GM18526 (cell line): Measurements from ENCODE around the gene ZNF440.

Source experiments
- POLR2A ChIP-seq: IDR thresholded peaks from 3 replicates; pipeline ENCODE4 v1.6.1; 2011; ENCODE audit not compliant: insufficient read length; ENCODE audit errors: extremely low read depth

The ZNF440 gene

DNA sequence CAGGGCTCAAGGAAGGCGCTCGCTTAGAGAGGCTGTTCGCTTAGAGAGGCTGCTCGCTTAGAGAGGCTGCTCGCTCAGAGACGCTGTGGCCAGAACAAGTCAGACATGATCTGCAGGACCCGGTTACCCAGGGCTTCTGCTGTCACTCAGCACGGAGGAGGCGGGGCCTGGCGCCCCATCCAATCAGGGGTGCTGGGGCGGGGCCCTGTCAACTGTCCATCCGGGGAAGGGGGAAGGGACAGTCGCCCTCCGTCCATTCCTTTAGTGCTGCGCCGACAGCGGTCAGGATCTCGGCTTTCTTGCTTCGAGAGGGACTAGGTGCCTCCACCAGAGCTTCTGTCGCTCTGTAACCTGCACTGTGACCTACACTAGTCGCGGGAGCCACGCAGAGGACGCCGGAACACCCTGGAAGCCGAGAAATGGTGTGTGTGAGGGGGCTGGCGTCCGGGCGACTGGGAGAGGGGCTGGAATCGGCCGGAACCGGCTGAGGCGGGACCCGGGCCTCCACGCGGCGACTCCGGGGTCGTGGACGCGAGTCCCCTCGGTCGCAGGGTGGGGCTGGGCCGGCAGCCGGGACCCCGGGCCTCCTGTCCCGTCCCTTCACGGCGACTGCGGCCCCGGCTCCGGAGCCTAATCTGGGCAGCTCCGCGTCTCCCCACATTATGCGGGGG, at the start of gene ZNF440:
Gene ZNF440, plus strand, starts transcription at position 245 of the 671 bp plus-strand sequence. Its CDS starts 175 bp downstream, at position 420.
- TF ChIP-seq POLR2A, result peak; percentile 87

GRCh38 chr19:11766597-11767591, 47.2 kb upstream of the ZNF440 start, which contains the start of gene ZNF441:
Gene ZNF441 (plus strand): TSS chr19:11767000. CDS start chr19:11767194, 194 bp downstream.
- peak; percentile 80 for TF ChIP-seq POLR2A

GRCh38 chr19:11767633-11768133, 46.4 kb upstream of the ZNF440 start:
- peak; percentile 25 for TF ChIP-seq POLR2A

DNA sequence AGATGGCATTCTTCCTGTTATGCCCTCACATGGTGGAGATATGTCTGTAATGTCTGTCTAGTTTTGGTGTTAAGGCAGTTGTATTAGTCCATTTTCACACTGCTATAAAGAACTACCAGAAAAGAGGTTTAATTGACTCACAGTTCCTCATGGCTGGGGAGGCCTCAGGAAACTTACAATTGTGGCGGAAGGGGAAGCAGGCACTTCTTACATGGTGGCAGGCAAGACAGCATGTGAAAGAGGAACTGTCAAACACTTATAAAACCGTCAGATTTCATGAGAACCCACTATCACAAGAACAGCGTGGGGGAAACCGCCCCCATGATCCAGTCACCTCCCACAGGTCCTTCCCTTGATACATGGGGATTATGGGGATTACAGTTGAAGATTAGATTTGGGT, 44.1 kb upstream of the ZNF440 start:
- no peak for TF ChIP-seq POLR2A

GRCh38 chr19:11780431-11781020, 33.5 kb upstream of the ZNF440 start:
- no peak for TF ChIP-seq POLR2A

DNA sequence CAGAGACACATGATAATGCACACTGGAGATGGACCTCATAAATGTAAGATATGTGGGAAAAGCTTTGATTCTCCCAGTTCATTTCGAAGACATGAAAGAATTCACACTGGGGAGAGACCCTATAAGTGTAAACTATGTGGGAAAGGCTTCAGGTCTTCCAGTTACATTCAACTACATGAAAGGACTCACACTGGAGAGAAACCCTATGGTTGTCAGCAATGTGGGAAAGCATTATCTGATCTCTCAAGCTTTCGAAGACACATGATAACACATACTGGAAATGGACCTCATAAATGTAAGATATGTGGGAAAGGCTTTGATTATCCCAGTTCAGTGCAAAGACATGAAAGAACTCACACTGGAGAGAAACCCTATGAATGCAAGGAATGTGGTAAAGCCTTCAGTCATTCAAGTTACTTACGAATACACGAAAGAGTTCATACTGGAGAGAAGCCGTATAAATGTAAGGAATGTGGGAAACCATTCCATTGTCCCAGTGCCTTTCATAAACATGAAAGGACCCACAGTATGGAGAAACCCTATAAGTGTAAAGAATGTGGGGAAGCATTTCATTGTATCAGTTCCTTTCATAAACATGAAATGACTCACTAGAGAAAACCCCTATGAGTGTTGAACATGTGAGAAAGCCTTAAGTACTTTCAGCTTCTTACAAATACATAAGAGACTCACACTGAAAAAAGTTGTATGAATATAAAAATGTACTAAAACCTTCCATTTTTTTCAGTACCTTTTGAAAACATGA, 32.6 kb upstream of the ZNF440 start:
- TF ChIP-seq POLR2A, result no peak

GRCh38 chr19:11783767-11784166, 30.3 kb upstream of the ZNF440 start:
- no peak for TF ChIP-seq POLR2A

DNA sequence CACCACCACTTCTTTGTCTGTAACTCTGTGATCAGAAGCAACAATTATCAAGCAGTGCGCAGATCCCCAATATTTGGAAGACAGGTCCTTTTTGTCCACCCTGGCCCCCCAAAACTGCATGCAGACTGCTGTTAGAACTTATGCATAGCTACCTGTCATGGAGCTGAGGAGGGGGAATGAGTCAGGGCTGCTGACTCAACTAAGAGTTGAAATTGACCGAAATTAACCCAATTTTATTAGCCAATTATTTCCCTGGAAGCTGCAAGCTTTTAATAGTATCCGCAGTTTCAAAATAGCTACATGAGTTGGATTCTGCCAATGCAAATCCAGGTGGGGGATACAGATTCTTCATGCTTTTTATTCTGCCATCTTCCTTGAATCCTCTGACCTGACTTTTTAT, 29.7 kb upstream of the ZNF440 start:
- no peak for TF ChIP-seq POLR2A

- no peak for TF ChIP-seq POLR2A
These were observed 26.5 kb upstream of the ZNF440 start for GRCh38 chr19:11787536-11787935.

DNA sequence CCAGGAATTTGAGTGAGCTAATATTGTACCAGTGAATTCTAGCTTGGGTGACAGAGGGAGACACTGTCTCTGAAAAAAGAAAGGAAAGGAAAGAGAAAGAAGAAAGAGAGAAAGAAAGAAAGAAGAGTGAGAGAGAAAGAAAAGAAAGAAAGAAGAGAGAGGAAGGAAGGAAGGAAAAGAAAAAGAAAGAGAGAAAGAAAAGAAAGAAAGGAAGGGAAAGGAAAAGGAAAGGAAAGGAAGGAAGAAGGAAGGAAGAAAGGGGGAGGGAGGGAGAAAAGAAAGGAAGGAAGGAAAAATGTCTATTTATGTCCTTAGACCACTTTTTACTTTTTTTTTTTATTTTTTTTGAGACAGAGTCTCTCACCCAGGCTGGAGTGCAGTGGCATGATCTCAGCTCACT, 21.1 kb upstream of the ZNF440 start:
- TF ChIP-seq POLR2A, result no peak

- TF ChIP-seq POLR2A, result no peak
These were observed 16.6 kb upstream of the ZNF440 start for GRCh38 chr19:11797491-11797890.

DNA sequence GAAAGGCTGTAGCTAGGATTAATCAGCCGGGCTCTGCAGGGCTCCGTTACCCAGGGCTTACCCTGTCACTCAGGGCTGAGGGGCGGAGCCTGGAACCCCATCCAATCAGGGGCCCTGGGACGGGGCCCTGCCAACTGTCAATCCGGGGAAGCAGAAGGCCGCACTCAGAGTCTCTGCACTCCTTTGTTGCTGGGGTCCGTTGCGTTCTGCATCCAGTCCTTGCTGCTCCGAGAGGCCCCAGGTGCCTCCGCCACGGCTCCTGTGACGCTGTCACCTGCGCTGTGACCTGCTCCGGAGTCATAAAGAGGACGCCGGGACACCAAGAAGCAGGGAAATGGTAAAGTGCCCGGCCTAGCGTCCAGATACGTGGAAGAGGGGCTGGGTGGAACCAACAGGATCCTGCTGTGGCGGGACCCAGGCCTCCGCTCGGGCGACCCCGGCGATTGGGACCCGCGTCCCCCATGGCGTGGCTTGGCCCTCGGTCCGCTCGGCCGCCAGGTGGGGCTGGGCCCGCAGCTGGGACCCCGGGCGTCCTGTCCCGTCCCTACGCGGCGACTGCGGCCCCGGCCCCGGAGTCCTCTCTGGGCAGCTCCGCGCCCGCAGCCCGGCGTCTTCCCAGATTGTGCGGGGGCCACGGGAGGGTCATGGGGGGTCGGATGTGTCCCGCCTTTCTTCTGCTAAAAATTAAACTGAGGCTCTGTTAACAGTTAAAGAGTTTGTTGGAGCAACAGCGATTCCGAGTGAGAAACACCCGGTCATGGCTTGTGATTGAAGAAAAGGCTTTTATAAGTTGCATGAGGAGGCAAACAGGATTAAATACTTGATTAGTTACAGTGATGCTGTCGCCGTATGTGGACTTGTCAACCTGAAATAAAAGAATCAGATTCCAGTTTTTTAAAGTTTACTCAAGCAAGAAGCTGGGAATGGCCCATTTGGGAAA, 15.4 kb upstream of the ZNF440 start, which contains the start of gene ZNF491:
Gene ZNF491, plus strand, starts transcription at position 133 of the 940 bp plus-strand sequence. CDS start 7,431 bp downstream, outside the sequence.
- TF ChIP-seq POLR2A, result peak; percentile 49

DNA sequence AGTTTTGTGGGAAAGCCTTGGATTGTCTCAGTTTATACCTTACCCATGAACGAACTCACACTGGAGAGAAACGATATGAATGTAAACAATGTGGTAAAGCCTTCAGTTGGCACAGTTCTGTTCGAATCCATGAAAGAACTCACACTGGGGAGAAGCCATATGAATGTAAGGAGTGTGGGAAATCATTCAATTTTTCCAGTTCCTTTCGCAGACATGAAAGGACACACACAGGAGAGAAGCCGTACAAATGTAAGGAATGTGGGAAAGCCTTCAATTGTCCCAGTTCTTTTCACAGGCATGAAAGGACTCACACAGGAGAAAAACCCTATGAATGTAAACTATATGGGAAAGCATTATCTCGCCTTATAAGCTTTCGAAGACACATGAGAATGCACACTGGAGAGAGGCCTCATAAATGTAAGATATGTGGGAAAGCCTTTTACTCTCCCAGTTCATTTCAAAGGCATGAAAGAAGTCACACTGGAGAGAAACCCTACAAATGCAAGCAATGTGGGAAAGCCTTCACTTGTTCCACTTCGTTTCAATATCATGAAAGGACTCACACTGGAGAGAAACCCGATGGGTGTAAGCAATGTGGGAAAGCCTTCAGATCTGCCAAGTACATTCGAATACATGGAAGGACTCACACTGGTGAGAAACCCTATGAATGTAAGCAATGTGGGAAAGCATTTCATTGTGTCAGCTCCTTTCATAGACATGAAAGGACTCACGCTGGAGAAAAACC, 7.5 kb upstream of the ZNF440 start:
- no peak for TF ChIP-seq POLR2A
